T1000 (cell line): ENCODE results near the gene DENND2A.
"Not testable (repeated sequence)": the region's sequence is repeated elsewhere in the genome, so short reads cannot be mapped to it uniquely, and the experiment has no call there.

Experiments
- DNase-seq: peaks from one replicate; lab custom pipeline; 2025; ENCODE audit warnings: mixed read lengths; lab: John Stamatoyannopoulos, UW

Gene DENND2A

GRCh38 chr7:140640727-140641523, at the start of gene DENND2A:
Gene DENND2A, minus strand, starts transcription at chr7:140640813. Its CDS starts 38,416 bp downstream, at chr7:140602397.
- peak; percentile 51 for DNase-seq

GRCh38 chr7:140689199-140690152, 48.9 kb upstream of the DENND2A start:
- no peak for DNase-seq

GRCh38 chr7:140688341-140688740, 47.7 kb upstream of the DENND2A start:
- no peak for DNase-seq

- no peak for DNase-seq
Measured at GRCh38 chr7:140686921-140687320, 46.3 kb upstream of the DENND2A start.

GRCh38 chr7:140685407-140686087, 44.9 kb upstream of the DENND2A start:
- no peak for DNase-seq

- no peak for DNase-seq
Measured at GRCh38 chr7:140684066-140684950, 43.7 kb upstream of the DENND2A start.

- DNase-seq = no peak
Measured at GRCh38 chr7:140683657-140684056, 43.0 kb upstream of the DENND2A start.

GRCh38 chr7:140681766-140682165, 41.2 kb upstream of the DENND2A start:
- no peak for DNase-seq

GRCh38 chr7:140680886-140681285, 40.3 kb upstream of the DENND2A start:
- no peak for DNase-seq

- DNase-seq = no peak
Measured at GRCh38 chr7:140679186-140679585, 38.6 kb upstream of the DENND2A start.

GRCh38 chr7:140678816-140679130, 38.2 kb upstream of the DENND2A start:
- no peak for DNase-seq

GRCh38 chr7:140678081-140678815, 37.6 kb upstream of the DENND2A start:
- DNase-seq = no peak

- DNase-seq = no peak
Measured at GRCh38 chr7:140677496-140677895, 36.9 kb upstream of the DENND2A start.

GRCh38 chr7:140676956-140677355, 36.3 kb upstream of the DENND2A start:
- not testable (repeated sequence) for DNase-seq

- no peak for DNase-seq
Measured at GRCh38 chr7:140676306-140676705, 35.7 kb upstream of the DENND2A start.

GRCh38 chr7:140675726-140676125, 35.1 kb upstream of the DENND2A start:
- DNase-seq = no peak

- DNase-seq = no peak
Measured at GRCh38 chr7:140674899-140675701, 34.5 kb upstream of the DENND2A start.

- DNase-seq = no peak
Measured at GRCh38 chr7:140674356-140674800, 33.8 kb upstream of the DENND2A start.

- no peak for DNase-seq
Measured at GRCh38 chr7:140673774-140674155, 33.2 kb upstream of the DENND2A start.
